K562 (cell line): ENCODE measurements around the gene PPP1R14B. TPM values are rescaled to one million over a fixed set of nuclear protein-coding genes. Genes with fewer than 3 reads are reported as not detected.

Source experiments
- ATAC-seq: fragments of 200-7000 bp; cut with Tn5 transposase; 3 replicates; pipeline ENCODE4 v1.9.1; 2020; ENCODE audit warnings: moderate library complexity
- BruUV-seq: library from RNA; stranded (reverse); fragments of 400-500 nt; replicated peaks from 2 replicates; lab custom pipeline; 2021; lab: Mats Ljungman, UMichigan
- CTCF ChIA-PET: fragments of 300-600 bp; formaldehyde crosslinking; extraction: SDS; loops from one replicate; lab custom pipeline; 2021; ENCODE audit warnings: low intra/inter-chr PET ratio; lab: Yijun Ruan, JAX
- POLR2A ChIA-PET: fragments of 300-600, 350-650 bp; sonication (Branson Sonifier 250); formaldehyde crosslinking; extraction: SDS; loops from one replicate; lab custom pipeline; 2021; ENCODE audit warnings: antibody characterized with exemption, inconsistent platforms; lab: Yijun Ruan, JAX
- DNase-seq, 4 experiments: peaks; one replicate each; pipeline versions ENCODE4 v3.0.0 to v3.0.0-alpha.2; 2011 to 2018; ENCODE audit warnings: low spot score in 3 of 4, mixed read lengths in 3 of 4; ENCODE audit errors: extremely low read depth in 1 of 4
- FAIRE-seq: peaks from 2 replicates; lab custom pipeline; 2011; peaks lifted over from hg19 to GRCh38; lab: Jason Lieb, UNC
- H2AFZ ChIP-seq: 2 replicates; pipeline ENCODE4 v1.6.0; 2011; ENCODE audit warnings: low read depth, low read length, control low read depth, inconsistent platforms
- H3K27ac ChIP-seq: fragments of 200-600 bp; 3 replicates; pipeline ENCODE4 v1.8.0; 2011; ENCODE audit warnings: low read depth, mild to moderate bottlenecking, control low read depth, inconsistent platforms, low read length, moderate library complexity, mixed read lengths; ENCODE audit errors: extremely low read depth
- H3K27me3 ChIP-seq, 2 experiments: fragments of 300-600 bp in 1 of 2; 2 replicates in 1 of 2; 3 replicates in 1 of 2; pipeline versions ENCODE4 v1.6.0 to v1.8.0; 2011; ENCODE audit warnings: inconsistent platforms in 2 of 2, low read length in 2 of 2, mild to moderate bottlenecking in 1 of 2, mixed read lengths in 1 of 2, moderate library complexity in 1 of 2; ENCODE audit not compliant: control insufficient read depth in 2 of 2, insufficient read depth in 2 of 2
- H3K36me3 ChIP-seq: fragments of 300-600 bp; 3 replicates; pipeline ENCODE4 v1.8.0; 2011; ENCODE audit warnings: mild to moderate bottlenecking, low read length, inconsistent platforms; ENCODE audit not compliant: control insufficient read depth, insufficient read depth
- H3K4me1 ChIP-seq, 2 experiments: fragments of 200-600 bp in 1 of 2; replicated peaks in 1 of 2; 2 replicates in 1 of 2; 3 replicates in 1 of 2; pipeline versions ENCODE4 v1.5.1 to v1.8.0; 2011; ENCODE audit warnings: inconsistent platforms in 2 of 2, low read length in 2 of 2, mild to moderate bottlenecking in 1 of 2, mixed read lengths in 1 of 2, moderate library complexity in 1 of 2; ENCODE audit not compliant: control insufficient read depth in 2 of 2, insufficient read depth in 2 of 2
- H3K4me2 ChIP-seq: 2 replicates; pipeline ENCODE4 v1.6.1; 2011; ENCODE audit warnings: low read length, control low read depth, inconsistent platforms, mixed read lengths; ENCODE audit not compliant: insufficient read depth
- H3K4me3 ChIP-seq: fragments of 200-600 bp; sonication (generic), shearing (Covaris generic); 2 replicates; pipeline ENCODE4 v1.5.1; 2016; ENCODE audit warnings: control low read depth, inconsistent platforms
- H3K79me2 ChIP-seq: fragments of 200-600 bp; 3 replicates; pipeline ENCODE4 v1.8.0; 2011; ENCODE audit warnings: low read length, inconsistent platforms; ENCODE audit not compliant: control insufficient read depth, insufficient read depth
- H3K9ac ChIP-seq, 2 experiments: 2 replicates each; pipeline versions ENCODE4 v1.6.0 to v1.6.1; 2011; ENCODE audit warnings: low read depth in 2 of 2, low read length in 2 of 2, control low read depth in 1 of 2, inconsistent platforms in 1 of 2, mild to moderate bottlenecking in 1 of 2, mixed read lengths in 1 of 2; ENCODE audit not compliant: insufficient read depth in 1 of 2
- H3K9me1 ChIP-seq: one replicate; pipeline ENCODE4 v1.6.0; 2011; ENCODE audit warnings: inconsistent platforms, mild to moderate bottlenecking, low read length, moderate library complexity; ENCODE audit not compliant: control insufficient read depth, insufficient read depth
- H3K9me3 ChIP-seq: replicated peaks from 2 replicates; pipeline ENCODE4 v1.5.1; 2011; ENCODE audit warnings: low read depth, low read length, inconsistent platforms; ENCODE audit not compliant: control insufficient read depth, insufficient read depth
- H4K20me1 ChIP-seq: replicated peaks from 2 replicates; pipeline ENCODE4 v1.6.1; 2011; ENCODE audit warnings: low read length, inconsistent platforms, mixed read lengths; ENCODE audit not compliant: control insufficient read depth, insufficient read depth
- GABPB1 ChIP-seq: sonication (generic); formaldehyde crosslinking; IDR thresholded peaks from 2 replicates; pipeline ENCODE4 v1.8.0; 2022; ENCODE audit warnings: mild to moderate bottlenecking, missing genetic modification reagents
- GATAD2A ChIP-seq: fragments of 450-650 bp; IDR thresholded peaks from 2 replicates; pipeline ENCODE4 v1.6.1; 2017
- HES1 ChIP-seq: fragments of 450-650 bp; IDR thresholded peaks from 2 replicates; pipeline ENCODE4 v1.6.1; 2016; ENCODE audit warnings: low read depth, mild to moderate bottlenecking, moderate library complexity
- L3MBTL2 ChIP-seq: fragments of 450-650 bp; IDR thresholded peaks from 2 replicates; pipeline ENCODE4 v1.6.1; 2016; ENCODE audit warnings: mild to moderate bottlenecking, moderate library complexity
- NONO ChIP-seq, 2 experiments: fragments of 200-400 bp in 1 of 2; fragments of 450-650 bp in 1 of 2; formaldehyde crosslinking in 1 of 2; IDR thresholded peaks; 2 replicates each; pipeline ENCODE4 v1.6.1; 2017; ENCODE audit warnings: low read depth in 2 of 2, mild to moderate bottlenecking in 2 of 2, moderate library complexity in 2 of 2, low read length in 1 of 2
- PHF21A ChIP-seq: fragments of 450-650 bp; IDR thresholded peaks from 2 replicates; pipeline ENCODE4 v1.6.1; 2017; ENCODE audit warnings: low read depth, borderline replicate concordance
- RAD51 ChIP-seq: fragments of 450-650 bp; IDR thresholded peaks from 2 replicates; pipeline ENCODE4 v1.7.1; 2016; ENCODE audit warnings: low read depth, mild to moderate bottlenecking, borderline replicate concordance
- TFAP4 ChIP-seq: sonication (generic); formaldehyde crosslinking; IDR thresholded peaks from 2 replicates; pipeline ENCODE4 v1.8.0; 2022; ENCODE audit warnings: missing genetic modification reagents, mild to moderate bottlenecking, moderate library complexity, borderline replicate concordance
- THRB ChIP-seq: fragments of 450-650 bp; formaldehyde crosslinking; conservative IDR thresholded peaks from 2 replicates; pipeline ENCODE4 v1.4.0; 2022; ENCODE audit warnings: mild to moderate bottlenecking, missing genetic modification characterization
- VEZF1 ChIP-seq: fragments of 200-800 bp; sonication (Bioruptor generic); IDR thresholded peaks from 2 replicates; pipeline ENCODE4 v1.6.1; 2017; ENCODE audit warnings: missing genetic modification characterization, missing compliant biosample characterization
- ZNF232 ChIP-seq: sonication (generic); formaldehyde crosslinking; IDR thresholded peaks from 2 replicates; pipeline ENCODE4 v1.8.0; 2022; ENCODE audit warnings: mild to moderate bottlenecking, missing genetic modification reagents
- ZNF280B ChIP-seq: fragments of 250-450 bp; sonication (Bioruptor Pico); IDR thresholded peaks from 2 replicates; pipeline ENCODE4 v1.5.1; 2021; ENCODE audit warnings: mild to moderate bottlenecking
- ZNF740 ChIP-seq, 3 experiments: fragments of 200-800 bp in 1 of 3; sonication (Bioruptor generic) in 1 of 3; sonication (generic) in 1 of 3; formaldehyde crosslinking in 1 of 3; IDR thresholded peaks; 2 replicates each; pipeline versions ENCODE4 v1.6.1 to v1.8.0; 2016 to 2022; ENCODE audit warnings: mild to moderate bottlenecking in 2 of 3, missing compliant biosample characterization in 2 of 3, missing genetic modification characterization in 2 of 3, missing genetic modification reagents in 1 of 3
- WGBS: fragments of 100-300 bp; shearing (Covaris generic); methylation state at CpG from one replicate; pipeline ENCODE4 v1.1.6; 2016; ENCODE audit warnings: low coverage, mixed read lengths; ENCODE audit not compliant: insufficient coverage; ENCODE audit errors: missing lambda C conversion rate; 5-methylcytosine and 5-hydroxymethylcytosine counted together
- in situ Hi-C: fragments of 300-500 bp; cut with MboI; formaldehyde crosslinking; loops from 4 replicates; pipeline ENCODE4 v1.15.0; 2018; ENCODE audit warnings: inconsistent platforms, mixed read lengths
- intact Hi-C: fragments of 100-400 bp; cut with micrococcal nuclease; formaldehyde crosslinking; loops from 2 replicates; pipeline ENCODE4 v1.14.2; 2022
- polyA plus RNA-seq, 8 experiments: library from polyadenylated mRNA; depleted of rRNA in 4 of 8; stranded (reverse) in 5 of 8; unstranded in 3 of 8; fragments of >200 nt; fragmentation: Nextera tagmentation in 2 of 8; fragmentation: Illumina TruSeq in 1 of 8; extraction: Ambion mirVana in 2 of 8; extraction: Trizol in 1 of 8; gene quantifications; 2 replicates each; pipeline versions ENCODE4 v1.2.1 to v1.2.3, GENCODE V29; 2011 to 2014; ENCODE audit warnings: inconsistent platforms in 1 of 8, missing spikeins in 1 of 8
- total RNA-seq, 7 experiments: library from RNA; depleted of rRNA in 6 of 7; stranded (reverse); fragments of >200 nt in 6 of 7; fragmentation: Illumina TruSeq in 2 of 7; extraction: Trizol in 2 of 7; gene quantifications; 2 replicates each; pipeline versions ENCODE4 v1.2.1 to v1.2.3, GENCODE V29; 2011 to 2021; ENCODE audit warnings: low replicate concordance in 1 of 7

Gene PPP1R14B
- total and polyA plus RNA-seq, 9 of the 15 experiments (the other 6 are each of a cell fraction or from before 2014, with no cell fraction given), result 7.7 to 566 (median 212) TPM

GRCh38 chr11:64234647-64235379 lies 11.9 kb downstream of the PPP1R14B start:
- CTCF ChIA-PET, result no interaction called here
- POLR2A ChIA-PET, result interaction anchor here (1.6 to 2.2 kb wide), 2 partner anchors 11 kb away, joined by 3 to 10 read pairs; partner anchors contain the start of gene PPP1R14B
- Histone ChIP-seq H2AFZ (no peak overlapping the region), H3K27me3 (no peaks in the 10 kb centered on the region), H3K9me3 (no peaks in the 10 kb centered on the region), H4K20me1 (no peaks in the 10 kb centered on the region), H3K4me2 (peak overlapping the region; percentile 88), H3K4me3 (peak overlapping the region; percentile 71), H3K4me1 (peaks cover 34 to 66% of the 10 kb centered on the region in 2 experiments), H3K36me3 (peaks cover 37% of the 10 kb centered on the region; the same call in 2 of the 3 replicates), H3K27ac (peak overlapping the region; percentile 62; the same call in 1 of the 3 replicates), H3K9ac (peak overlapping the region; percentile 38 to 91), H3K79me2 (peaks cover 39% of the 10 kb centered on the region), H3K9me1 (no peaks in the 10 kb centered on the region)
- no TSS peak for BruUV-seq
- in situ Hi-C loops, result no loop called here
- DNase-seq (peak in 3 of 4 experiments; percentile 44 to 51 (median 48)), ATAC-seq (peak; percentile 14; the same call in 2 of the 3 replicates), FAIRE-seq (no peak)
- WGBS, result 2% methylated on average over 37 of the region's 80 CpGs
- intact Hi-C loops, result no loop called here
- no peak for TF ChIP-seq ZNF740 (CRISPR knock-in tag; IDR thresholded peaks at IDR 0.05)
- TF ChIP-seq ZNF740 (tag; IDR thresholded peaks at IDR 0.05), result 0 out of 4 replicates have a peak, but pooled peaks of 1 of the 2 experiments have one; percentile 57
- TF ChIP-seq VEZF1 (CRISPR knock-in tag), result peak; percentile 79
- TF ChIP-seq PHF21A, result no peak
- no peak for TF ChIP-seq RAD51
- no peak for TF ChIP-seq ZNF280B
- TF ChIP-seq ZNF232, result no peak
- TF ChIP-seq NONO (IDR thresholded peaks at IDR 0.05; ENCODE audit: low read depth in 2 of 2, low read length in 1 of 2), result 0 out of 4 replicates have a peak, but pooled peaks of 1 of the 2 experiments have one; percentile 44
- no peak for TF ChIP-seq L3MBTL2
- TF ChIP-seq GATAD2A, result no peak
- TF ChIP-seq GABPB1, result no peak
- TF ChIP-seq THRB (CRISPR knock-in tag), result no peak
- peak; percentile 13; the same call in 1 of the 2 replicates for TF ChIP-seq TFAP4 (CRISPR knock-in tag)
- TF ChIP-seq HES1, result no peak
